IPS-18a (cell line): ENCODE measurements around the gene SHKBP1.
"Not testable (repeated sequence)": the region's sequence is repeated elsewhere in the genome, so short reads cannot be mapped to it uniquely, and the experiment has no call there.

Experiments used
- H3K27ac ChIP-seq: one replicate; pipeline ENCODE4 v1.5.1; 2013; ENCODE audit warnings: low read length
- H3K27me3 ChIP-seq: one replicate; pipeline ENCODE4 v1.6.1; 2013; ENCODE audit warnings: mild to moderate bottlenecking, low read length; ENCODE audit not compliant: control insufficient read depth, insufficient read depth
- H3K36me3 ChIP-seq: one replicate; pipeline ENCODE4 v1.6.1; 2013; ENCODE audit warnings: low read depth, low read length; ENCODE audit not compliant: control insufficient read depth
- H3K4me1 ChIP-seq: one replicate; pipeline ENCODE4 v1.6.1; 2013; ENCODE audit warnings: low read depth, low read length; ENCODE audit not compliant: control insufficient read depth
- H3K4me3 ChIP-seq: one replicate; pipeline ENCODE4 v1.5.1; 2013; ENCODE audit warnings: low read length
- H3K9ac ChIP-seq: one replicate; pipeline ENCODE4 v1.6.1; 2013; ENCODE audit warnings: mild to moderate bottlenecking, low read length, moderate library complexity
- H3K9me3 ChIP-seq: one replicate; pipeline ENCODE4 v1.6.1; 2013; ENCODE audit warnings: low read depth, low read length; ENCODE audit not compliant: control insufficient read depth

The SHKBP1 gene

DNA sequence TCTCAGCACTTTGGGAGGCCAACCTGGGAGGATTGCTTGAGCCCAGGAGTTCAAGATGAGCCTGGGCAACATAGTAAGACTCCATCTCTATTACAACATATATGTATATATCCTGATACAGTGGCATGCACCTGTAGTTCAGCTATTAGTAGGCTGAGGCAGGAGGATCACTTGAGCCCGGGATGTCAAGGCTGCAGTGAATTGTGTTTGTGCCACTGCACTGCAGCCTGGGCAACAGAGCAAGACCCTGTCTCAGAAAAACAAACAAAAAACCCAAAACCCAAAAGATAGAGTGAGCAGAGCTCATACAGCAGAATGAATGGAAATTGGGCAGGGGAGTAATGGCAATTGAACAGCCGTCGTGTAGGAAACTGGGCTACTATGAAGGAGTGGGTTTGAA lies 17.3 kb upstream of the SHKBP1 start:
- Histone ChIP-seq H3K27ac (no peak overlapping the region), H3K36me3 (no peaks in the 10 kb centered on the region), H3K4me1 (no peaks in the 10 kb centered on the region), H3K4me3 (no peak overlapping the region), H3K9ac (no peak overlapping the region), H3K27me3 (peaks cover 21% of the 10 kb centered on the region), H3K9me3 (no peaks in the 10 kb centered on the region)

DNA sequence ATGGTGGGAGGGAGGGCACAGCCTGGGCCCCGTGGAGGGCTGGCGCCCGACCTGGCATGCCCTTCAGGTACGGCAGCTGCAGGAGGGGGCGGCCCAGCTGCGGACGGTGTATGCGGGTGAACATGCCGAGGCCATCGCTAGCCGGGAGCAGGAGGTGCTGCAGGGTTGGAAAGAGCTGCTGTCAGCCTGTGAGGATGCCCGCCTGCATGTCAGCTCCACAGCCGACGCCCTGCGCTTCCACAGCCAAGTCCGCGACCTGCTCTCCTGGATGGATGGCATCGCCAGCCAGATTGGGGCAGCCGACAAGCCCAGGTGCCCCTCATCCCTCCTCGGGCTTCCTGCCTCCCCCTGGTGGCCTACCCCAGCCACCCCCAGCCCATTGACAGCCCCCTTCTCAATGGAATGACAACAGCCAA lies 16.6 kb upstream of the SHKBP1 start:
- H3K4me3 ChIP-seq, result no peak overlapping the region

GRCh38 chr19:40561947-40562346 lies 14.7 kb upstream of the SHKBP1 start:
- H3K4me3 ChIP-seq, result no peak overlapping the region
- H3K36me3 ChIP-seq, result no peaks in the 10 kb centered on the region
- H3K4me1 ChIP-seq, result no peaks in the 10 kb centered on the region
- no peak overlapping the region for H3K27ac ChIP-seq
- no peak overlapping the region for H3K9ac ChIP-seq
- H3K27me3 ChIP-seq, result peaks cover 31% of the 10 kb centered on the region
- no peaks in the 10 kb centered on the region for H3K9me3 ChIP-seq

More for the DNA sequence above, 16.6 kb upstream of the SHKBP1 start:
- Histone ChIP-seq H3K4me1 (no peaks in the 10 kb centered on the region), H3K36me3 (no peaks in the 10 kb centered on the region), H3K9ac (no peak overlapping the region), H3K27ac (no peak overlapping the region), H3K27me3 (peaks cover 20% of the 10 kb centered on the region), H3K9me3 (no peaks in the 10 kb centered on the region)

- H3K9ac ChIP-seq, H3K9me3 ChIP-seq, H3K27ac ChIP-seq, H3K4me1 ChIP-seq, H3K4me3 ChIP-seq, H3K36me3 ChIP-seq: not testable (repeated sequence)
- H3K27me3 ChIP-seq, result peaks cover 57% of the 10 kb centered on the region
Measured at GRCh38 chr19:40564535-40564934, 12.1 kb upstream of the SHKBP1 start.

GRCh38 chr19:40565355-40565754 lies 11.3 kb upstream of the SHKBP1 start:
- no peak overlapping the region for H3K9ac ChIP-seq
- H3K36me3 ChIP-seq, result no peaks in the 10 kb centered on the region
- no peak overlapping the region for H3K4me3 ChIP-seq
- no peaks in the 10 kb centered on the region for H3K9me3 ChIP-seq
- H3K27me3 ChIP-seq, result peaks cover 65% of the 10 kb centered on the region
- no peak overlapping the region for H3K27ac ChIP-seq
- no peaks in the 10 kb centered on the region for H3K4me1 ChIP-seq

DNA sequence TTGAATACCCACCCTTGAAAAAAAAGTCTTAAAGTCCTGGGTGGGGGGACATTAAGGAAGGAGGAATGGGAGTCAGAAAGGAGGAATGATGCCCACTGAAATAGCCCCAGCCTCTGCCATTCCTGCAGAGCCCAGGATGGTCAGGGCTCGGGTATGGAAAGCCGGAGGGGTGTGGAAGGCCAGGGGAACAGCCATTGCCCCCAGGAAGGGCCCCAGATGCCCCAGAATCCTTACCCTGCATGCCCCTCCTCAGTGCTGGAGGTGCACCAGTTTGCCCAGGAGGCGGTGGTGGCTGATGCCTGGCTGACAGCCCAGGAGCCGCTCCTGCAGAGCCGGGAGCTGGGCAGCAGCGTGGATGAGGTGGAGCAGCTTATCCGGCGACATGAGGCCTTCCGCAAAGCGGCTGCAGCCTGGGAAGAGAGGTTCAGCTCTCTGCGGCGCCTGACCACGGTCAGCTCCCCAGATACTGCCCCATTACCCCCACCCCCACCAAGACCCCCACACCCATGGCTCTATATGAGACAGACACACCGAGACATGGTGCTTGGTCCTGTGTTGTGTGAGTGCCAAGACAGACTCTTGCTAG lies 10.7 kb upstream of the SHKBP1 start:
- H3K4me1 ChIP-seq, result no peaks in the 10 kb centered on the region
- H3K9ac ChIP-seq, result no peak overlapping the region
- no peak overlapping the region for H3K4me3 ChIP-seq
- no peaks in the 10 kb centered on the region for H3K9me3 ChIP-seq
- H3K36me3 ChIP-seq, result no peaks in the 10 kb centered on the region
- H3K27ac ChIP-seq, result no peak overlapping the region
- H3K27me3 ChIP-seq, result peaks cover 65% of the 10 kb centered on the region

GRCh38 chr19:40567040-40567749 lies 9.5 kb upstream of the SHKBP1 start:
- Histone ChIP-seq H3K4me3 (peak overlapping the region; percentile 45), H3K9me3 (no peaks in the 10 kb centered on the region), H3K27ac (no peak overlapping the region), H3K36me3 (no peaks in the 10 kb centered on the region), H3K27me3 (peaks cover 65% of the 10 kb centered on the region), H3K9ac (no peak overlapping the region), H3K4me1 (no peaks in the 10 kb centered on the region)

GRCh38 chr19:40567750-40568494 lies 8.8 kb upstream of the SHKBP1 start:
- Histone ChIP-seq H3K27me3 (peaks cover 65% of the 10 kb centered on the region), H3K36me3 (no peaks in the 10 kb centered on the region), H3K9me3 (no peaks in the 10 kb centered on the region), H3K27ac (no peak overlapping the region), H3K4me1 (no peaks in the 10 kb centered on the region), H3K4me3 (peak overlapping the region; percentile 45), H3K9ac (no peak overlapping the region)

GRCh38 chr19:40570313-40571004 lies 6.2 kb upstream of the SHKBP1 start:
- Histone ChIP-seq H3K9ac (no peak overlapping the region), H3K36me3 (no peaks in the 10 kb centered on the region), H3K9me3 (no peaks in the 10 kb centered on the region), H3K27ac (no peak overlapping the region), H3K27me3 (peaks cover 49% of the 10 kb centered on the region), H3K4me3 (peak overlapping the region; percentile 55), H3K4me1 (no peaks in the 10 kb centered on the region)

DNA sequence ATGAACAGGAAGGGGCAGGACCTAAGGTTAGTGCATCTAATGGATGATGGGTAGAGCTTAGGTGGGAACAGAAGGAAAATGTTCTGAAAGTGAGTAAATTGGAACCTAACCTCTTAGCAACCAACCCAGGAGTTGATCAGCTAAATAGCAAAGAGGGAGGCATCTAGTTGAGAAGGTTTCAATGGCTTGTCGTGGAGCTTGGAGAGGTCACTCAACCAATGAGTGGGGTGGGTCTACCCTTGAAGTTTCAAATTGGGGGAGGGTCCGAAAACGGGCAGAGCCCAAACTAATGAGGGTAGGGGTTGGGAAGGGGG lies 5.7 kb upstream of the SHKBP1 start:
- Histone ChIP-seq H3K27ac (no peak overlapping the region), H3K36me3 (no peaks in the 10 kb centered on the region), H3K4me3 (peak overlapping the region; percentile 26), H3K9me3 (no peaks in the 10 kb centered on the region), H3K4me1 (no peaks in the 10 kb centered on the region), H3K9ac (no peak overlapping the region), H3K27me3 (peaks cover 44% of the 10 kb centered on the region)

- no peak overlapping the region for H3K9ac ChIP-seq
- no peak overlapping the region for H3K4me3 ChIP-seq
- H3K27me3 ChIP-seq, result peaks cover 34% of the 10 kb centered on the region
- H3K4me1 ChIP-seq, result no peaks in the 10 kb centered on the region
- H3K9me3 ChIP-seq, result no peaks in the 10 kb centered on the region
- no peaks in the 10 kb centered on the region for H3K36me3 ChIP-seq
- no peak overlapping the region for H3K27ac ChIP-seq
Measured at GRCh38 chr19:40571831-40572495, 4.7 kb upstream of the SHKBP1 start.
